GM12878 (cell line): Measurements from ENCODE around the gene B3GALT4. TPM values are rescaled to one million over a fixed set of nuclear protein-coding genes. Genes with fewer than 3 reads are reported as not detected.

Experiments used
- CBFB ChIP-seq: IDR thresholded peaks from 2 replicates; pipeline ENCODE4 v1.6.1; 2016; ENCODE audit warnings: antibody characterized with exemption, low read depth
- CBX3 ChIP-seq: fragments of 200-600 bp; sonication (generic); IDR thresholded peaks from 2 replicates; pipeline ENCODE4 v1.6.1; 2016; ENCODE audit warnings: low read depth, borderline replicate concordance
- CBX5 ChIP-seq: sonication (generic); IDR thresholded peaks from 2 replicates; pipeline ENCODE4 v1.6.1; 2016; ENCODE audit warnings: low read depth, moderate library complexity, mild to moderate bottlenecking, inconsistent platforms
- CHD4 ChIP-seq: fragments of 200-600 bp; sonication (generic); IDR thresholded peaks from 2 replicates; pipeline ENCODE4 v1.6.1; 2016; ENCODE audit warnings: mild to moderate bottlenecking
- CREM ChIP-seq: IDR thresholded peaks from 2 replicates; pipeline ENCODE4 v1.6.1; 2014; ENCODE audit warnings: antibody characterized with exemption, low read depth
- ESRRA ChIP-seq: IDR thresholded peaks from 2 replicates; pipeline ENCODE4 v1.6.1; 2012; ENCODE audit warnings: mild to moderate bottlenecking, low read length, improper control_type of control experiment
- HDAC2 ChIP-seq: fragments of 200-600 bp; sonication (generic); IDR thresholded peaks from 2 replicates; pipeline ENCODE4 v1.6.1; 2017
- HDAC6 ChIP-seq: fragments of 200-600 bp; sonication (generic); IDR thresholded peaks from one replicate; pipeline ENCODE4 v1.8.0; 2017; ENCODE audit warnings: antibody characterized with exemption; ENCODE audit not compliant: unreplicated experiment
- IRF3 ChIP-seq: fragments of 450-650 bp; IDR thresholded peaks from 2 replicates; pipeline ENCODE4 v1.6.1; 2014; ENCODE audit warnings: mild to moderate bottlenecking
- NFYA ChIP-seq: IDR thresholded peaks from 2 replicates; pipeline ENCODE4 v1.6.1; 2011; ENCODE audit warnings: low read depth, mild to moderate bottlenecking, low read length, improper control_type of control experiment, borderline replicate concordance
- NR2C1 ChIP-seq: fragments of 450-650 bp; IDR thresholded peaks from 2 replicates; pipeline ENCODE4 v1.6.1; 2017; ENCODE audit warnings: antibody characterized with exemption, mild to moderate bottlenecking, moderate library complexity
- PAX8 ChIP-seq: fragments of 450-650 bp; IDR thresholded peaks from 2 replicates; pipeline ENCODE4 v1.6.1; 2017; ENCODE audit warnings: mild to moderate bottlenecking, moderate library complexity
- POU2F2 ChIP-seq: IDR thresholded peaks from 3 replicates; pipeline ENCODE4 v1.6.1; 2011; ENCODE audit warnings: low read depth, mild to moderate bottlenecking, low read length, borderline replicate concordance
- RAD51 ChIP-seq: fragments of 450-650 bp; IDR thresholded peaks from 2 replicates; pipeline ENCODE4 v1.6.1; 2016; ENCODE audit warnings: moderate library complexity, mild to moderate bottlenecking, inconsistent platforms
- RELB ChIP-seq: fragments of 450-650 bp; IDR thresholded peaks from 2 replicates; pipeline ENCODE4 v1.6.1; 2017; ENCODE audit warnings: low read depth, mild to moderate bottlenecking, moderate library complexity
- SMAD1 ChIP-seq: fragments of 450-650 bp; IDR thresholded peaks from 2 replicates; pipeline ENCODE4 v1.6.1; 2018; ENCODE audit warnings: mild to moderate bottlenecking, low read depth; ENCODE audit not compliant: partially characterized antibody
- SMARCA5 ChIP-seq: fragments of 450-650 bp; IDR thresholded peaks from 2 replicates; pipeline ENCODE4 v1.6.1; 2017; ENCODE audit warnings: mild to moderate bottlenecking
- SREBF1 ChIP-seq: IDR thresholded peaks from 2 replicates; pipeline ENCODE4 v1.6.1; 2012; ENCODE audit warnings: mild to moderate bottlenecking, low read length
- SREBF2 ChIP-seq: IDR thresholded peaks from 2 replicates; pipeline ENCODE4 v1.6.1; 2012; ENCODE audit warnings: mild to moderate bottlenecking, low read length
- SUPT20H ChIP-seq: IDR thresholded peaks from 2 replicates; pipeline ENCODE4 v1.6.1; 2011; ENCODE audit warnings: low read depth, mild to moderate bottlenecking, low read length, moderate library complexity, borderline replicate concordance; ENCODE audit not compliant: control insufficient read depth
- YY1 ChIP-seq: IDR thresholded peaks from 2 replicates; pipeline ENCODE4 v1.6.1; 2011; ENCODE audit warnings: low read depth, mild to moderate bottlenecking, low read length
- ZBED1 ChIP-seq: IDR thresholded peaks from 2 replicates; pipeline ENCODE4 v1.6.1; 2016; ENCODE audit warnings: borderline replicate concordance
- polyA plus RNA-seq, 11 experiments: library from polyadenylated mRNA; depleted of rRNA in 4 of 11; unstranded in 6 of 11; stranded (reverse) in 5 of 11; fragments of >200 nt; fragmentation: Nextera tagmentation in 4 of 11; fragmentation: Illumina TruSeq in 1 of 11; extraction: Ambion mirVana in 4 of 11; extraction: Trizol in 1 of 11; gene quantifications; 1 replicate in 1 of 11; 2 replicates in 10 of 11; pipeline versions ENCODE4 v1.2.1 to v1.2.3, GENCODE V29; 2011 to 2016; ENCODE audit warnings: inconsistent platforms in 2 of 11, missing spikeins in 2 of 11, low read depth in 1 of 11
- total RNA-seq, 4 experiments: library from RNA; depleted of rRNA in 3 of 4; stranded (reverse); fragments of >200 nt in 3 of 4; fragmentation: Illumina TruSeq in 1 of 4; extraction: Trizol in 1 of 4; gene quantifications; 2 replicates each; pipeline versions ENCODE4 v1.2.1 to v1.2.3, GENCODE V29; 2013 to 2021
- TF ChIP-seq, protein P1 (sequence below): IDR thresholded peaks from 2 replicates; pipeline ENCODE4 v1.6.1; 2012; ENCODE audit warnings: mild to moderate bottlenecking, low read depth, low read length
- TF ChIP-seq, protein P2 (sequence below), 3 experiments: IDR thresholded peaks in 2 of 3; conservative IDR thresholded peaks in 1 of 3; 2 replicates each; pipeline ENCODE4 v1.5.1; 2011; ENCODE audit warnings: low read depth in 3 of 3, low read length in 3 of 3, mild to moderate bottlenecking in 3 of 3, control low read depth in 2 of 3, moderate library complexity in 2 of 3, inconsistent platforms in 1 of 3, mixed read lengths in 1 of 3; ENCODE audit not compliant: control insufficient read depth in 2 of 3, insufficient read depth in 1 of 3; ENCODE audit errors: extremely low read depth in 1 of 3

B3GALT4 gene
- total and polyA plus RNA-seq, 10 of the 15 experiments (the other 5 are each of a cell fraction or from before 2014, with no cell fraction given) = 0.27 to 8.2 (median 2.6) TPM

- no peak for TF ChIP-seq SMAD1
- 0 out of 2 replicates have a peak, but pooled peaks have one; percentile 2 for TF ChIP-seq YY1
- no peak for TF ChIP-seq RAD51
- no peak for TF ChIP-seq CBX5
- TF ChIP-seq CHD4 = no peak
- TF ChIP-seq NFYA = no peak
- TF ChIP-seq HDAC2 = no peak
- TF ChIP-seq, protein P1, sequence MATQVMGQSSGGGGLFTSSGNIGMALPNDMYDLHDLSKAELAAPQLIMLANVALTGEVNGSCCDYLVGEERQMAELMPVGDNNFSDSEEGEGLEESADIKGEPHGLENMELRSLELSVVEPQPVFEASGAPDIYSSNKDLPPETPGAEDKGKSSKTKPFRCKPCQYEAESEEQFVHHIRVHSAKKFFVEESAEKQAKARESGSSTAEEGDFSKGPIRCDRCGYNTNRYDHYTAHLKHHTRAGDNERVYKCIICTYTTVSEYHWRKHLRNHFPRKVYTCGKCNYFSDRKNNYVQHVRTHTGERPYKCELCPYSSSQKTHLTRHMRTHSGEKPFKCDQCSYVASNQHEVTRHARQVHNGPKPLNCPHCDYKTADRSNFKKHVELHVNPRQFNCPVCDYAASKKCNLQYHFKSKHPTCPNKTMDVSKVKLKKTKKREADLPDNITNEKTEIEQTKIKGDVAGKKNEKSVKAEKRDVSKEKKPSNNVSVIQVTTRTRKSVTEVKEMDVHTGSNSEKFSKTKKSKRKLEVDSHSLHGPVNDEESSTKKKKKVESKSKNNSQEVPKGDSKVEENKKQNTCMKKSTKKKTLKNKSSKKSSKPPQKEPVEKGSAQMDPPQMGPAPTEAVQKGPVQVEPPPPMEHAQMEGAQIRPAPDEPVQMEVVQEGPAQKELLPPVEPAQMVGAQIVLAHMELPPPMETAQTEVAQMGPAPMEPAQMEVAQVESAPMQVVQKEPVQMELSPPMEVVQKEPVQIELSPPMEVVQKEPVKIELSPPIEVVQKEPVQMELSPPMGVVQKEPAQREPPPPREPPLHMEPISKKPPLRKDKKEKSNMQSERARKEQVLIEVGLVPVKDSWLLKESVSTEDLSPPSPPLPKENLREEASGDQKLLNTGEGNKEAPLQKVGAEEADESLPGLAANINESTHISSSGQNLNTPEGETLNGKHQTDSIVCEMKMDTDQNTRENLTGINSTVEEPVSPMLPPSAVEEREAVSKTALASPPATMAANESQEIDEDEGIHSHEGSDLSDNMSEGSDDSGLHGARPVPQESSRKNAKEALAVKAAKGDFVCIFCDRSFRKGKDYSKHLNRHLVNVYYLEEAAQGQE = no peak
- no peak for TF ChIP-seq PAX8
- TF ChIP-seq NR2C1 = peak; percentile 31
- TF ChIP-seq ZBED1 = no peak
- TF ChIP-seq POU2F2 = no peak
- TF ChIP-seq SREBF2 = no peak
- 0 out of 2 replicates have a peak, but pooled peaks have one; percentile 65 for TF ChIP-seq SMARCA5
- no peak for TF ChIP-seq HDAC6
- TF ChIP-seq CBX3 = no peak
- TF ChIP-seq CREM = no peak
- no peak for TF ChIP-seq SUPT20H
- TF ChIP-seq IRF3 = no peak
- TF ChIP-seq ESRRA = no peak
- TF ChIP-seq SREBF1 = no peak
- TF ChIP-seq, protein P2, sequence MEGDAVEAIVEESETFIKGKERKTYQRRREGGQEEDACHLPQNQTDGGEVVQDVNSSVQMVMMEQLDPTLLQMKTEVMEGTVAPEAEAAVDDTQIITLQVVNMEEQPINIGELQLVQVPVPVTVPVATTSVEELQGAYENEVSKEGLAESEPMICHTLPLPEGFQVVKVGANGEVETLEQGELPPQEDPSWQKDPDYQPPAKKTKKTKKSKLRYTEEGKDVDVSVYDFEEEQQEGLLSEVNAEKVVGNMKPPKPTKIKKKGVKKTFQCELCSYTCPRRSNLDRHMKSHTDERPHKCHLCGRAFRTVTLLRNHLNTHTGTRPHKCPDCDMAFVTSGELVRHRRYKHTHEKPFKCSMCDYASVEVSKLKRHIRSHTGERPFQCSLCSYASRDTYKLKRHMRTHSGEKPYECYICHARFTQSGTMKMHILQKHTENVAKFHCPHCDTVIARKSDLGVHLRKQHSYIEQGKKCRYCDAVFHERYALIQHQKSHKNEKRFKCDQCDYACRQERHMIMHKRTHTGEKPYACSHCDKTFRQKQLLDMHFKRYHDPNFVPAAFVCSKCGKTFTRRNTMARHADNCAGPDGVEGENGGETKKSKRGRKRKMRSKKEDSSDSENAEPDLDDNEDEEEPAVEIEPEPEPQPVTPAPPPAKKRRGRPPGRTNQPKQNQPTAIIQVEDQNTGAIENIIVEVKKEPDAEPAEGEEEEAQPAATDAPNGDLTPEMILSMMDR (IDR thresholded peaks at IDR 0.05 in 2 of 3, conservative IDR thresholded peaks at IDR 0.05 in 1 of 3; ENCODE audit: control insufficient read depth in 2 of 3, extremely low read depth in 1 of 3, insufficient read depth in 1 of 3, low read depth in 3 of 3, low read length in 3 of 3) = no peak
- no peak for TF ChIP-seq RELB
- 0 out of 2 replicates have a peak, but pooled peaks have one; percentile 5 for TF ChIP-seq CBFB
These were observed 26.9 kb upstream of the B3GALT4 start (continued) for GRCh38 chr6:33249732-33250630.
